NOMO-1 (cell line): ENCODE results near the gene SPINK2.

Experiments used
- DNase-seq, 2 experiments: peaks; one replicate each; lab custom pipeline; 2025; ENCODE audit not compliant: unreplicated experiment in 2 of 2; lab: John Stamatoyannopoulos, UW

SPINK2 gene

DNA sequence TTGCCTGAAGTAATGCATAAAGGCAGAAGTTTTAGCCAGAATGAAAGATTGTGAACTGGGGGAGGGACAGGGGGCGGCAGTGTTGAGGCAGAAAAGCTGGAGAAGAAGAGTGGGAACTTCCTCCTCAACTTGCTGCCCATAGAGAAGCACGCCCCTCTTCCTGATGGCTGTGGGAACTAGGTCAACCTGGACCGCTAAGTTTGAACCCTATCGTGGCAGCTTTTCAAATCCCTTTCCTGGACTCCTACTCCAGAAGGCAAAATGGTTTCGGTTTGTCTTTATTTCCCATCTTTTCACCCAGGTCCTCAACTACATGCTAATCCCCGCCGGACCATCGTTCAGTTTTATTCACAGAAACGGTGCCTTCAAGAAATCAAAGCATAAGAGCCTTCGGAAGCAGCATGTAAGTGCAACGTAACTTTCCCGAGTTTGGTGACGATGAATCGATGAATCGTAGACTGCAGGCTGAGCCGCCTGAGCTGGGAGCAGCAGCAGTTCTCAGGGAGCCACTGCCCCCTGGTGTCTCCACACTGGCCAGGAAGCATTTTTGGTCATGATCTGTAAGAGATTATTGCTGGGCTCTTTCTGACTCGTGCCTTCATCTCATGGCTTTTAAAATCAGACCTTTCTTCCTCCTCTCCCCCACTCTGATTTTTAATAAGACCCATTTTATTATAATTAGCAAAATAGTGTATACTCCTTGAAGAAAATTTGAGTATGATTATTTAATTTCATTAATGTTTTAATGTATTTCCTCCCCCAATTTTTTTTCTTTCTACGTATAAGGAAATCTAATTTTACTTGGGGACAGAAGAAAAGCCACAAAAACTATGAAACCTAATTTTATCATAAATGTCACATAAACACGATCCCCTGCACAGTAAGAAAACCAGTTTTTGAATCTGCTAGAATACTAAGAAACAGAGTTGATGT lies 21.4 kb downstream of the SPINK2 start:
- DNase-seq: peak; percentile 68 to 93

DNA sequence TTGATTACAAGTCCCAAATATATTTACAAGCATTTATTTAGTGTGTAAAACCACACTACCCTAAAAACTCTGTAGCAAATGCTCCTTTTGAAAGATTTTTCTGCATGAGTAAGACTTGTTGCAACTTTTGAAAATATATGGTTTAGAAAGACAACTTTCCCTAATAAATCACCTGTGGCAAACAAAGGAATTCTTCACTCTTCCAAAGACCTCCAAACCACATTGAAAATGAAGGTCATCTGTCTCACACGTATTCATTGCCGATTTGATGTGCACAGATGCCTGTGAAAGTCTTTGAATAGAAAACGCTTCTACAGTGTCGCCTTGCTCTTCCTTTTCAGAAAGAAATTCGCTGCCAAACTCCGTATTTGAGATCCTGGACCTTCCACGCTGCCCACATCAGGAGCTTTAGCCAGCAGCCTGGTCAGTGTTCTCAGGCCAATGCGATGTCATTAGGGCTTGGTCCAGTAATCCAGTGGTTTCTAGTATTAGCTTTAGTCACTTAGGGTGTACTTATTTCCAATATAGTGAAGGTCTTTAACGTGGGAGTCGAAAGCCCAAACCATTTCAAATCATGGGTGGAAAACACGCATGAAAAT lies 22.2 kb downstream of the SPINK2 start:
- DNase-seq: no peak

- no peak for DNase-seq
Measured at GRCh38 chr4:56796211-56796610, 25.3 kb downstream of the SPINK2 start.

- no peak for DNase-seq
Measured at GRCh38 chr4:56791316-56791715, 30.2 kb downstream of the SPINK2 start.

DNA sequence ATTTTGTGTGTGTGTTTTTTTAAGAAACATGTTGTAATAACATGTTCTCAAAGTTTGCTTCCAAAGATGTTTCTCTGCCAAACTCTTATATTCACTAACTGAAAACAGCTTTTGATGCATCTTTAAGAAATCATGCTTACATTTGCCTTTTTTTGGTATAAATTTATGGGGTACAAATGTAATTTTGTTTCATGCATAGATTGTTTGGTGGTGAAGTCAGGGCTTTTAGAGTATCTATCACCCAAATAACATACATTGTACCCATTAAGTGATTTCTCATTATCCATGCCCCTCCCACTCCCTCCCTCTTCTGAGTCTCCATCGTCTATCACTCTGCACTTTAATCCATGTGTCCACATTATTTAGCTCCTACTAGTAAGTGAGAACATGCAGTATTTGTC lies 30.8 kb downstream of the SPINK2 start:
- DNase-seq: no peak

DNA sequence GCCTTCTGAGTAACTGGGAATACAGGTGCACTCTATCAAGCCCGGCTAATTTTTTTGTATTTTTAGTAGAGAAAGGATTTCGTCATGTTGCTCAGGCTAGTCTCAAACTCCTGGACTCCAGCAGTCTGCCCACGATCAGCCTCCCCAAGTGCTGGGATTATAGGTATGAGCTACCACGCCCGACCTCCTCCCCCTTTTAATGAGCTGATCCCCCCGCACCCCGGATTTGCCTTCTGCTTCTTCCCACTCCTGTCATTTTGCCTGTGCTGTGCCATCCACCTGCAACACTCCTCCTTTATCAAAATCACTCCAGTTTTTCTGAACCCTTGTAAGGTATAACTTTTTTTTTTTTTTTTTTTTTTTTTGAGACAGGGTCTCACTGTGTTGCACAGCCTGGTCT lies 33.4 kb downstream of the SPINK2 start:
- no peak for DNase-seq

GRCh38 chr4:56787380-56787779 lies 34.1 kb downstream of the SPINK2 start:
- no peak for DNase-seq

DNA sequence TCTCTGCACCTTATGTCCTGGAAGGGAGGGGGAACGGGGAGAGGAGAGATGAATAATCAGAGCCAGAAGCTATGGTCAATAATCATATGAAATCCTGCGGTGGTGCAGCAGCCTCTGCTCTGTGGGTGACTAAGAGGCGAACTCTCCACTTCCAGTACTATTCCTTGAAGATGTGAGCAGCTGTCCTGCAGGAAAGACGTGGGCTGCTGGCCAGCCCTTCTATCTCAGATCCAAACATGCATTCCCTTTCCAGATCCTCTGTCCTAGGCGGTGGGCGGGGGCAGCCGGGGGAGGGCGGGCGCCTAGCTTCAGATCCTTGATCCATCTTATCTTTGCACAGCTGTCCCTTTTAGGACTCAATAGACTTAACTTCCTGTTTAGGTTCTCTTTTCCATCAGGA lies 34.5 kb downstream of the SPINK2 start:
- DNase-seq: no peak

- no peak for DNase-seq
Measured at GRCh38 chr4:56783986-56784385, 37.5 kb downstream of the SPINK2 start.

- DNase-seq: no peak
Measured at GRCh38 chr4:56782019-56782418, 39.5 kb downstream of the SPINK2 start.

DNA sequence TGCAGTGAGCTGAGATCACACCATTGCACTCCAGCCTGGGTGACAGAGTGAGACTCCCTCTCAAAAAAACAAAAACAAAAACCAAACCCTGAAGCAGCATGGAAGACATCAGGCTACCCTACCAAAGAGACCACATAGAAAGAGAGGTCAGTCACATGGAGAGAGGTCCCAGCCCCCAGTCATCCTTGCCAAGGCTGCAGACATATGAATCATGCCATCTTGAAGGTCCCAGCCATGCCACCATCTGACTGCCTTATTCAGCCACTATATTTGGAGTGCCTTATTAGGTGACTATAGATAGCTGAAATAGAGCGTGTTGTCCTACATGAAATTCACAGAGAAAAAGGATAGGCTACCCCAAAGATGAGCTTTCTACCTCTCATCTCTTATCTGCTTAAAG lies 48.2 kb downstream of the SPINK2 start:
- DNase-seq: no peak

DNA sequence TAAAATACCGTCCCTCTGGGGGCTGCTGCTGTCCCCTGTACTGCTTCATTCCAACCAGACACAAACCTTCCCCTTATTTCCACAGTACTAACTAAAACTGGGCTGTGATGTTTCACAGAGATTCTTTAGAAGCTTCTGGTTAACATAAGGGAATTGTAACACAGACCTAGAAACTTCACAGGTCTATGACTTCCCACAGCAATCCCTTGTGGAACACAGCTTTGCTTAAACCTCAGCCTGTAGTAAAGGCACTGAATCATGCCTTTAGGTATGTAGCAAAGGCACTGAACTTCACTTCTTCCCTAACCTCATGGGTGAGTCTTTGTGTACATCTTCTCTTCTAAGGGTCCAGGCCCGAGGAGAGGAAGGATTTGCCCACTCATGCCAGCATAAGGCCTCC lies 49.4 kb downstream of the SPINK2 start:
- DNase-seq: no peak

DNA sequence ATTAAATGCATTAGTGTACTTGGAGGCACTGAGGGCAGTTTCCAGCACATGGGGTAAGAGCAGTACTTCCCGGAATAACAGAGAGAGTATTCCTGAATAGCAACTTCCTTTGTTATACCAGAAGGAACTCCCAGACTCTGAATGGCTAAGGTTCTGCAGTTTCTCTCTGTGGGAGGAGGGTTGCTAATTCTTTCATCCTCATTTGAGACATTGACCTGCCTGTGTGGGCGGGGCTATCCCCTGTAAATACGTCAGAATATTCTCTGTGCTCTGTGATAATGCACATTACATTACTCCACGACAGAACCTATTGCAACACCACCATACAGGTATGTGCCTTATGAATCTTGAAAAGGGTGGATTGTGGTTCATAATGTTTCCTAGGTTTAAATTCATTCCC lies 52.7 kb downstream of the SPINK2 start:
- DNase-seq: no peak

GRCh38 chr4:56768316-56768715 lies 53.2 kb downstream of the SPINK2 start:
- no peak for DNase-seq

GRCh38 chr4:56767567-56767966 lies 53.9 kb downstream of the SPINK2 start:
- DNase-seq: no peak

- DNase-seq: no peak
Measured at GRCh38 chr4:56764775-56765174, 56.7 kb downstream of the SPINK2 start.

- peak; percentile 22 to 85 for DNase-seq
Measured at GRCh38 chr4:56764223-56764622, 57.3 kb downstream of the SPINK2 start.

- no peak for DNase-seq
Measured at GRCh38 chr4:56762484-56763250, 58.8 kb downstream of the SPINK2 start.

GRCh38 chr4:56760183-56760582 lies 61.3 kb downstream of the SPINK2 start:
- no peak for DNase-seq
